Mesenchymal stem cell (in vitro differentiated cells and primary cell): ENCODE measurements around the gene STK32B.

Source experiments
- DNase-seq: peaks from one replicate; pipeline ENCODE4 v3.0.0-alpha.2; 2013
- H2AFZ ChIP-seq: one replicate; pipeline ENCODE4 v1.6.1; 2013; ENCODE audit warnings: low read depth, mild to moderate bottlenecking, control low read depth, inconsistent platforms, low read length, moderate library complexity
- H2AK5ac ChIP-seq: 2 replicates; pipeline ENCODE4 v1.6.1; 2013; ENCODE audit warnings: low read length, moderate library complexity, mild to moderate bottlenecking, inconsistent platforms; ENCODE audit not compliant: severe bottlenecking
- H2BK120ac ChIP-seq: one replicate; pipeline ENCODE4 v1.6.1; 2013; ENCODE audit warnings: low read depth, mild to moderate bottlenecking, inconsistent platforms, low read length, moderate library complexity
- H2BK12ac ChIP-seq, 2 experiments: one replicate each; pipeline ENCODE4 v1.6.1; 2013; ENCODE audit warnings: inconsistent platforms in 2 of 2, low read length in 2 of 2, mild to moderate bottlenecking in 2 of 2, moderate library complexity in 2 of 2, control low read depth in 1 of 2
- H2BK15ac ChIP-seq: one replicate; pipeline ENCODE4 v1.6.1; 2013; ENCODE audit warnings: mild to moderate bottlenecking, low read depth, inconsistent platforms; ENCODE audit not compliant: poor library complexity, severe bottlenecking
- H2BK5ac ChIP-seq: 2 replicates; pipeline ENCODE4 v1.6.1; 2013; ENCODE audit warnings: low read depth, mild to moderate bottlenecking, low read length, control low read depth, inconsistent platforms; ENCODE audit not compliant: poor library complexity, severe bottlenecking
- H3K14ac ChIP-seq, 2 experiments: one replicate each; pipeline ENCODE4 v1.6.1; 2013; ENCODE audit warnings: inconsistent platforms in 2 of 2, low read length in 2 of 2, control low read depth in 1 of 2, mild to moderate bottlenecking in 1 of 2, moderate library complexity in 1 of 2
- H3K18ac ChIP-seq, 2 experiments: one replicate each; pipeline ENCODE4 v1.6.1; 2013; ENCODE audit warnings: inconsistent platforms in 2 of 2, low read length in 2 of 2, control low read depth in 1 of 2, low read depth in 1 of 2, mild to moderate bottlenecking in 1 of 2
- H3K23ac ChIP-seq, 2 experiments: one replicate each; pipeline ENCODE4 v1.6.1; 2013; ENCODE audit warnings: inconsistent platforms in 2 of 2, low read length in 2 of 2, mild to moderate bottlenecking in 2 of 2, moderate library complexity in 2 of 2, control low read depth in 1 of 2
- H3K27ac ChIP-seq: 2 replicates; pipeline ENCODE4 v1.5.1; 2013; ENCODE audit warnings: mild to moderate bottlenecking, moderate library complexity, low read length, control low read depth, inconsistent platforms; ENCODE audit not compliant: poor library complexity, severe bottlenecking
- H3K27me3 ChIP-seq, 2 experiments: 2 replicates each; pipeline versions ENCODE4 v1.6.1 to v1.7.0; 2013; ENCODE audit warnings: low read length in 2 of 2, mild to moderate bottlenecking in 2 of 2, moderate library complexity in 2 of 2, control low read depth in 1 of 2, inconsistent platforms in 1 of 2; ENCODE audit not compliant: control insufficient read depth in 1 of 2, insufficient read depth in 1 of 2
- H3K36me3 ChIP-seq, 2 experiments: 2 replicates each; pipeline versions ENCODE4 v1.6.1 to v1.7.0; 2013; ENCODE audit warnings: low read length in 2 of 2, control low read depth in 1 of 2, inconsistent platforms in 1 of 2, low read depth in 1 of 2, mild to moderate bottlenecking in 1 of 2; ENCODE audit not compliant: insufficient read depth in 2 of 2, control insufficient read depth in 1 of 2
- H3K4ac ChIP-seq, 2 experiments: one replicate each; pipeline ENCODE4 v1.6.1; 2013; ENCODE audit warnings: inconsistent platforms in 2 of 2, low read length in 2 of 2, mild to moderate bottlenecking in 2 of 2, moderate library complexity in 2 of 2, control low read depth in 1 of 2, low read depth in 1 of 2
- H3K4me1 ChIP-seq: 2 replicates; pipeline ENCODE4 v1.6.1; 2013; ENCODE audit warnings: low read depth, low read length, control low read depth; ENCODE audit not compliant: control insufficient read depth, insufficient read depth
- H3K4me2 ChIP-seq: 2 replicates; pipeline ENCODE4 v1.6.1; 2013; ENCODE audit warnings: low read length, mild to moderate bottlenecking, inconsistent platforms; ENCODE audit not compliant: poor library complexity, severe bottlenecking
- H3K4me3 ChIP-seq, 2 experiments: 2 replicates each; pipeline versions ENCODE4 v1.5.1 to v1.7.0; 2013; ENCODE audit warnings: low read length in 2 of 2, mild to moderate bottlenecking in 2 of 2, control low read depth in 1 of 2, low read depth in 1 of 2; ENCODE audit not compliant: insufficient read depth in 1 of 2
- H3K79me1 ChIP-seq: replicated peaks from 2 replicates; pipeline ENCODE4 v1.6.1; 2013; ENCODE audit warnings: mild to moderate bottlenecking, control low read depth, low read length, inconsistent platforms; ENCODE audit not compliant: poor library complexity, severe bottlenecking
- H3K9ac ChIP-seq: 2 replicates; pipeline ENCODE4 v1.7.0; 2013; ENCODE audit warnings: mild to moderate bottlenecking, low read length, moderate library complexity
- H3K9me3 ChIP-seq: 2 replicates; pipeline ENCODE4 v1.7.0; 2013; ENCODE audit warnings: mild to moderate bottlenecking, low read length; ENCODE audit not compliant: control insufficient read depth
- H4K8ac ChIP-seq: one replicate; pipeline ENCODE4 v1.6.1; 2013; ENCODE audit warnings: inconsistent platforms, mild to moderate bottlenecking, low read length, moderate library complexity
- H4K91ac ChIP-seq: one replicate; pipeline ENCODE4 v1.6.1; 2013; ENCODE audit warnings: mild to moderate bottlenecking, low read length, inconsistent platforms
- WGBS: methylation state at CpG from one replicate; pipeline ENCODE4 v1.1.7; 2013; ENCODE audit warnings: mixed read lengths; 5-methylcytosine and 5-hydroxymethylcytosine counted together

Gene STK32B

GRCh38 chr4:5200513-5200912 is 149.2 kb downstream of the STK32B start:
- DNase-seq = no peak
- no peak overlapping the region for H2AK5ac ChIP-seq
- no peak overlapping the region for H3K9ac ChIP-seq
- no peak overlapping the region for H3K4ac ChIP-seq
- H2BK12ac ChIP-seq = no peak overlapping the region
- H2BK120ac ChIP-seq = no peak overlapping the region
- no peak overlapping the region for H2BK15ac ChIP-seq
- H3K4me1 ChIP-seq = peaks cover 2% of the 10 kb centered on the region
- no peak overlapping the region for H3K27ac ChIP-seq
- H3K36me3 ChIP-seq = no peaks in the 10 kb centered on the region
- no peak overlapping the region for H3K23ac ChIP-seq
- H3K27me3 ChIP-seq = no peaks in the 10 kb centered on the region
- H3K79me1 ChIP-seq = peaks cover 12% of the 10 kb centered on the region
- no peak overlapping the region for H4K91ac ChIP-seq
- no peak overlapping the region for H4K8ac ChIP-seq
- no peak overlapping the region for H3K14ac ChIP-seq
- no peak overlapping the region for H2BK5ac ChIP-seq
- H2AFZ ChIP-seq = no peak overlapping the region
- no peak overlapping the region for H3K4me2 ChIP-seq
- WGBS = 92% methylated on average over 3 of the region's 3 CpGs
- H3K9me3 ChIP-seq = no peaks in the 10 kb centered on the region
- no peak overlapping the region for H3K18ac ChIP-seq
- no peak overlapping the region for H3K4me3 ChIP-seq

- 66% methylated on average over 7 of the region's 7 CpGs for WGBS
- H3K9ac ChIP-seq = no peak overlapping the region
- no peak overlapping the region for H2BK12ac ChIP-seq
- H2BK5ac ChIP-seq = no peak overlapping the region
- H3K4ac ChIP-seq = no peak overlapping the region
- no peak overlapping the region for H2BK15ac ChIP-seq
- no peaks in the 10 kb centered on the region for H3K9me3 ChIP-seq
- H4K8ac ChIP-seq = no peak overlapping the region
- no peak for DNase-seq
- H4K91ac ChIP-seq = no peak overlapping the region
- H3K27ac ChIP-seq = no peak overlapping the region
- H2AK5ac ChIP-seq = no peak overlapping the region
- H3K18ac ChIP-seq = no peak overlapping the region
- no peak overlapping the region for H3K4me2 ChIP-seq
- H3K36me3 ChIP-seq = no peaks in the 10 kb centered on the region
- no peak overlapping the region for H3K14ac ChIP-seq
- peaks cover 4% of the 10 kb centered on the region for H3K4me1 ChIP-seq
- no peak overlapping the region for H3K4me3 ChIP-seq
- no peak overlapping the region for H2AFZ ChIP-seq
- no peak overlapping the region for H3K23ac ChIP-seq
- peaks cover 13% of the 10 kb centered on the region for H3K79me1 ChIP-seq
- no peaks in the 10 kb centered on the region for H3K27me3 ChIP-seq
- no peak overlapping the region for H2BK120ac ChIP-seq
These were observed 152.2 kb downstream of the STK32B start for GRCh38 chr4:5203309-5203992.

GRCh38 chr4:5203993-5204310 is 152.7 kb downstream of the STK32B start:
- Histone ChIP-seq H4K8ac (no peak overlapping the region), H3K4me2 (no peak overlapping the region), H3K9me3 (no peaks in the 10 kb centered on the region), H4K91ac (no peak overlapping the region), H3K79me1 (peaks cover 13% of the 10 kb centered on the region), H3K18ac (no peak overlapping the region), H3K4me3 (no peak overlapping the region), H2AFZ (no peak overlapping the region), H2AK5ac (no peak overlapping the region), H2BK12ac (no peak overlapping the region), H3K4me1 (peaks cover 4% of the 10 kb centered on the region), H2BK120ac (no peak overlapping the region), H2BK5ac (no peak overlapping the region), H3K27ac (no peak overlapping the region), H3K4ac (no peak overlapping the region), H3K36me3 (no peaks in the 10 kb centered on the region), H3K27me3 (no peaks in the 10 kb centered on the region), H3K14ac (no peak overlapping the region), H3K23ac (no peak overlapping the region), H2BK15ac (no peak overlapping the region), H3K9ac (no peak overlapping the region)
- 78% methylated on average over 3 of the region's 3 CpGs for WGBS
- DNase-seq = no peak

GRCh38 chr4:5204781-5205180 is 153.5 kb downstream of the STK32B start:
- no peaks in the 10 kb centered on the region for H3K36me3 ChIP-seq
- peaks cover 13% of the 10 kb centered on the region for H3K79me1 ChIP-seq
- no peaks in the 10 kb centered on the region for H3K9me3 ChIP-seq
- H3K9ac ChIP-seq = no peak overlapping the region
- no peak overlapping the region for H3K14ac ChIP-seq
- no peak overlapping the region for H3K4me2 ChIP-seq
- H2AK5ac ChIP-seq = no peak overlapping the region
- no peak overlapping the region for H2BK5ac ChIP-seq
- H4K91ac ChIP-seq = no peak overlapping the region
- no peak overlapping the region for H2AFZ ChIP-seq
- H3K4ac ChIP-seq = no peak overlapping the region
- no peaks in the 10 kb centered on the region for H3K27me3 ChIP-seq
- no peak overlapping the region for H2BK120ac ChIP-seq
- peak overlapping the region in 1 of 2 experiments; percentile 39 for H3K4me3 ChIP-seq
- no peak overlapping the region for H3K23ac ChIP-seq
- 36% methylated on average over 2 of the region's 2 CpGs for WGBS
- no peak overlapping the region for H3K18ac ChIP-seq
- no peak for DNase-seq
- H3K27ac ChIP-seq = no peak overlapping the region
- H2BK15ac ChIP-seq = no peak overlapping the region
- no peak overlapping the region for H4K8ac ChIP-seq
- H2BK12ac ChIP-seq = no peak overlapping the region
- peaks cover 4% of the 10 kb centered on the region for H3K4me1 ChIP-seq
